ENCODE data around the gene ADAMTS13.
"Not testable (repeated sequence)": the region's sequence is repeated elsewhere in the genome, so short reads cannot be mapped to it uniquely, and the experiment has no call there.

ADAMTS13 gene

DNA sequence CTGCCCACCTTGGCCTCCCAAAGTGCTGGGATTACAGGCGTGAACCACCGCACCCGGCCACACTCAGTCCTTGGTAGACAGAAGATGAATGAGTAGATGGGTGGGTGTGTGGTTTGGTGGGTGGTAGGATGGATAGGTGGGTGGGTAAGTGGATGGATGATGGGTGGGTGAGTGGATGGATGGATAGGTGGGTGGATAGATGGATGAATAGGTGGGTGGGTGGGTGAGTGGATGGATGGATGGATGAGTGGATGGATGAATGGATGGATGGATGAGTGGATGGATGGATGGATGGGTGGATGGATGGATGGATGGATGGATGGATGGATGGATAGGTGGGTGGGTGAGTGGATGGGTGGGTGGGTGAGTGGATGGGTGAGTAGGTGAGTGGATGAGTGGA is 29.9 kb upstream of the ADAMTS13 start:
- not testable (repeated sequence) for DNase-seq (ENCODE audit: low read depth)

DNA sequence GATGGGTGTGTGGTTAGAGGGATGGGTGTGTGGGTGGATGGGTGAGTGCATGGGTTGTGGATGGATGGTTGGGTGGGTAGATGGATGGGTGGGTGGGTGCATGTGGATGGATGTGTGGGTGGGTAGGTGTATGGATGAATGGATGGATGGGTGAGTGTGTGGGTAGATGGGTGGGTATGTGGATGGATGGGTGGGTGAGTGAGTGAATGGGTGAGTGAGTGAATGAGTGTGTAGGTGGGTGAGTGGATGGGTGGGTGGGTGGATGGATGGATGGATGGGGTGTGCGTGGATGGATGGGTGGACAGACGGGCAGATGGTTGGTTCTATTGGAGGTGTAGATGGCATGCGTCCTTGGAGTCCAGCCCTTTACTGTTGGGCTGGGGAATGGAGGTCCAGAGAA is 28.8 kb upstream of the ADAMTS13 start:
- DNase-seq (ENCODE audit: low read depth) = no peak

DNA sequence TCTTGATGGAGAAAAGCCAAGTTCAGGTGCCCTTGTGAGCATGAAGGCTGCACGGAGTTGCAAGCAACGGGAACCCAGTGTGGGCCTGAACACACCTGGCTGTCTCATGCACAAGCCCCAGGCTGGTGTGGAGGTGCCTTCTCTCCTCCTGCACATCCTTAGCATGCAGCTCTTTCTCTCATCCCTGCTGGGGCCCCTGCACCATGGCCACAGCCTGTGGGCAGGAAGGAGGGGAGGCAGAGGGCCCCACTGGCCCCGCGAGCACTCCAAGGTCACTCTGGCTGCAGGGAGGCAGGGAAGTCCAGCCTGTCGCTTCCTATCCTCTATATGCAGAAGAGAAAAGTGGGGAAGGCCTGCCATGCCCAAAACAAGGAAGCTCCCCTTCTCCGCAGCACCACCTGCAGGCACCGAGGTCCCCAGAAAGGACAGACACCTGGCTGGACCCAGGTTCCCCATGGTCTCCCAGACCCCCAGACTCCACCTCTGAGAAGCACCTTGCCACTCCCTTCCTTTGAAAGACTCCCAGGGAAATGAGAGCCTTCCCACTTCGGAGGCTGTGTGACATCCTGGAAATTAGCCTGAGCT is 27.4 kb upstream of the ADAMTS13 start:
- DNase-seq (ENCODE audit: low read depth) = no peak

DNA sequence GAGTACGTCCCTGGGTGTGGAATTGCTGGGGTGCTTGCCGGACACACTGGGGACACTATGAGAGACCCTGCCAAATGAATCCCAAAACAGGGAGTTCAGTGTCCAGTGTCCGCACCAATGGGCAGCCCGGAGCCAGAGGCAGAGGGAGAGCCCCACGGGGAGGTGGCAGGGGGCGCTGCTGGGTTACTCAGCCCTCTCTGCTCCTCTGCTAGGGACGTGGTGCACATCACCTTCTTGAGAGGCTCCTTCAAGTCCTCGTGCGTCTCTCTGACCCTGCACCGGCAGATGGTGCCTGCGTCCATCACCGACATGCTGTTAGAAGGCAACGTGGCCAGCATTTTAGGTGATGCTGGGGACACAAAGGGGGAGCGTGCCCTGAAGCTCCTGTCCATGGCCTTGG is 25.2 kb upstream of the ADAMTS13 start:
- no peak for DNase-seq (ENCODE audit: low read depth)

DNA sequence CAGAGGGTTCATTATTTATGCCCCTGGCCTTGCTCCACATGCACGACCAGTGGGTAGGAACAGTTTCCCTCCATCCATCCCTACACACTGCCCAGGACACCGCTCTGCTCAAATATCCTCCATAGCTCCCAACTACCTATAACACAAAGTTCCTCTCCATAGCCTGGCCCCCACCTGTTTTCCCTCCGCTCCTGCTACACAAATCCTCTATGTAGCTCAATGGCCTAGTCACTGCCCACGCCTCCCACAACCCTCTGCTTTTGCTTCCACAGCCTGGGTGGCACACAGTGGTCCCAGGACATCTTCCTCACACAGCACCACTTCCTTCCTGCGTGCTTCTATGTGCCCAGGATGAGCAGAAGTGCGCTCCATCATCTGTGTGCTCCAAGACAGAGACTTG is 24.8 kb upstream of the ADAMTS13 start:
- DNase-seq (ENCODE audit: low read depth) = no peak

DNA sequence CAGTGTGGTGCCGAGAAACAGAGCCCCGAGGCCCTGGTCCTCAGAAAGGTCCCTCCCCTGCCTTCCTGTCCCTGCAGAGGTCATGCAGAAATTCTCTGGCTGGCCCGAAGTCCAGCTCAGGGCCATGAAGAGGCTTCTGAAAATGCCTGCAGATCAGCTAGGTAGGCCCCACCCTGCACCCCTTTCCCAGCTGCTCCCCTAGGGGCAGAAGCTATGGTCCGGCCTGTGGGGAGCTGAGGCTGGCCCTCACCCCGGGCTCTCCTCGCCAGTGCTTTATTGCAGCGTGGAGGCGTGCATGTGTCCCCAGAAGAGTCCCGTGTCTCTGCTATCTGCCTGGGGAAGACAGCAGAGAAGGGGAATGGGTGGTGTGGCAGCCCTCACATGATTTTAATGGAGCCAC is 24.3 kb upstream of the ADAMTS13 start:
- no peak for DNase-seq (ENCODE audit: low read depth)

DNA sequence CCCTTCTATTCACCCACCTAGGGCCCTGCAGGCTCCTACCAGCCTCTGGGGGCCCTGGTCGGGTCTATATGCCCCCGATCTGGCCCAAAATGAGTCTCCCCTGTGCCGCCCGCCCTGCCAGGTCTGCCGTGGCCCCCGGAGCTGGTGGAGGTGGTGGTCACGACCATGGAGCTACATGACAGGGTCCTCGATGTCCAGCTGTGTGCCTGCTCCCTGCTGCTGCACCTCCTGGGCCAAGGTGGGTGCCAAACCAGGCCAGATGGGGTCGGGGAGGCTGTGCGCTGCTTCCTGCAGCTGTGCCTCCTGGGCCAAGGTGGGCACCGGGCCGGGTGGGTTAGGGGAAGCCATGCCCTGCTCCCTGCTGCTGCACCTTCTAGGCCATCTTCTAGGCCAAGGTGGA is 21.9 kb upstream of the ADAMTS13 start:
- DNase-seq (ENCODE audit: low read depth) = no peak

DNA sequence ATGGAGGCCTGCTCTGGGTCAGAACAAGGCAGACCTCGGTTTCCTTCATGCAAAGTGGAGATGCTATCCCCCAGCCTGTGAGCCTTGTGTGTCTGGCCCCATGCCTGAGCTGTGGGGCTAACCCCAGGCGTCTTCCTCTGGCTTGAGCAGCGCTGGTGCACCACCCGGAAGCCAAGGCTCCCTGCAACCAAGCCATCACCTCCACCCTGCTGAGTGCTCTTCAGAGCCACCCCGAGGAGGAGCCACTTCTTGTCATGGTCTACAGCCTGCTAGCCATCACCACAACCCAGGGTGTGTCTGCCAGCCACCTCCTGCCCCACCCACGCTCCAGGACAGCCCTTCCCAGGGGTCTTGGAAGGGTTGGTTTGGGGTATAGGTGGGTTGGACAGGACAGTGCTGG is 20.6 kb upstream of the ADAMTS13 start:
- DNase-seq (ENCODE audit: low read depth) = no peak

DNA sequence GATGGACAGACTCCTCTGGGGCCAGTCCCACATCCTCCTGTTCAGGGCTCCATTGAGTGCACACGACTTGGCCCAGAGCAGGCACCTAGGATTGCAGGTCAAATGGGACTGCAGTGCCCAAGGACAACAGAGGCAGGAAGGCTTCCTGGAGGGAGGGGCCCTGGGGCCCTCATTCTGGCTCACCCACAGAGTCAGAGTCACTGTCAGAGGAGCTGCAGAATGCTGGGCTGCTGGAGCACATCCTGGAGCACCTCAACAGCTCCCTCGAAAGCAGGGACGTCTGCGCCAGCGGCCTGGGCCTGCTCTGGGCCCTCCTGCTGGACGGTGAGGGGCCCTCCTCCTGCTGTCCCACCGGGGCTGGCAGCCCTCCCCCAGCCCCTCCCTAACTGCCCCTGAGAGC is 19.5 kb upstream of the ADAMTS13 start:
- DNase-seq (ENCODE audit: low read depth) = no peak

DNA sequence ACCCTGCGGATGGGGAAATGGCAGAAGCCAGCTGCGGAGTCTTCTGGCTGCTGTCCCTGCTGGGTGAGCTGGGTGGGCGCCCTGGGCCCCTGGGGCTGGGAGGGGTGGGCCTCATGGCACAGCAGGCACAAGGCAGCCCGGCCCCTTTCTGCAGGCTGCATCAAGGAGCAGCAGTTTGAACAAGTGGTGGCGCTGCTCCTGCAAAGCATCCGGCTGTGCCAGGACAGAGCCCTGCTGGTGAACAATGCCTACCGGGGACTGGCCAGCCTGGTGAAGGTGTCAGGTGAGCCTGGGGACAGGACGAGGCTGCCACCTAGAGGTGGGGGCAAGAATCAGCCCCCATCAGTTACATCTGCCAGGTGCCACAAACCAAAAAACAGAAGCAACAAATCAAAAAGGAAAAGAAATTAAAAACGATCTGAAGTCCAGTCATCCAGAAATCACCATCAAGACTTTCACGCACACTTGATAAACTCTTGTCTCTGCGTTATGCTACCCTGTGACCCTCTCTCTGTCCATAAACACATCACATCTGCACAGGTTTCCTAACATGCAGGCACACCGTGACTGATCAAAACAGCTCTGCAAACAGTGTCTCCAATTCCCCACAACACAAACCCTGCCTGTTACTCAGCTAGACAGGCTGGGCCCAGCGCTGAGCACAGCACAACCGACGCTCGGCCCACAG is 18.3 kb upstream of the ADAMTS13 start:
- no peak for DNase-seq (ENCODE audit: low read depth)

DNA sequence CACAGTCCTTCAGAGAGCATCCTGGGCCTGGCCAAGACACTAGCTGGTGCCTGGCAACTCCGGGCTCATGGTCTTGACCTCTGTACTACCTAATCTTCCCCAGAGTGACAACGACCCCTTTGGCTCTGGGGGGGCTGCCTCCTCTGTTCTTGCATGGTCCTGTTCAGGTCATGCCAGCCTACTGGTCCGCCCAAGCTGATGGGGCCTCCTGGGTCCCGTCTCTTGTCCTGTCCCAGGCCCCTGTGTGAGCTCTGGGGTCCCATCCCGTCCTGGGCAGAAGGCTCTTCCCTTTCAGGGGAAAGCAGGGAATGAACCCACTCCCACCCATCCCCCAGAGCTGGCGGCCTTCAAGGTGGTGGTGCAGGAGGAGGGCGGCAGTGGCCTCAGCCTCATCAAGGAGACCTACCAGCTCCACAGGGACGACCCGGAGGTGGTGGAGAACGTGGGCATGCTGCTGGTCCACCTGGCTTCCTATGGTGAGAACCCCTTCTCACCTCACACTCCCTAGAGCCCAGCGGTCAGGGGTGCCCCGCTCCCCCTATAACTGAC is 17.6 kb upstream of the ADAMTS13 start:
- no peak for DNase-seq (ENCODE audit: low read depth)

DNA sequence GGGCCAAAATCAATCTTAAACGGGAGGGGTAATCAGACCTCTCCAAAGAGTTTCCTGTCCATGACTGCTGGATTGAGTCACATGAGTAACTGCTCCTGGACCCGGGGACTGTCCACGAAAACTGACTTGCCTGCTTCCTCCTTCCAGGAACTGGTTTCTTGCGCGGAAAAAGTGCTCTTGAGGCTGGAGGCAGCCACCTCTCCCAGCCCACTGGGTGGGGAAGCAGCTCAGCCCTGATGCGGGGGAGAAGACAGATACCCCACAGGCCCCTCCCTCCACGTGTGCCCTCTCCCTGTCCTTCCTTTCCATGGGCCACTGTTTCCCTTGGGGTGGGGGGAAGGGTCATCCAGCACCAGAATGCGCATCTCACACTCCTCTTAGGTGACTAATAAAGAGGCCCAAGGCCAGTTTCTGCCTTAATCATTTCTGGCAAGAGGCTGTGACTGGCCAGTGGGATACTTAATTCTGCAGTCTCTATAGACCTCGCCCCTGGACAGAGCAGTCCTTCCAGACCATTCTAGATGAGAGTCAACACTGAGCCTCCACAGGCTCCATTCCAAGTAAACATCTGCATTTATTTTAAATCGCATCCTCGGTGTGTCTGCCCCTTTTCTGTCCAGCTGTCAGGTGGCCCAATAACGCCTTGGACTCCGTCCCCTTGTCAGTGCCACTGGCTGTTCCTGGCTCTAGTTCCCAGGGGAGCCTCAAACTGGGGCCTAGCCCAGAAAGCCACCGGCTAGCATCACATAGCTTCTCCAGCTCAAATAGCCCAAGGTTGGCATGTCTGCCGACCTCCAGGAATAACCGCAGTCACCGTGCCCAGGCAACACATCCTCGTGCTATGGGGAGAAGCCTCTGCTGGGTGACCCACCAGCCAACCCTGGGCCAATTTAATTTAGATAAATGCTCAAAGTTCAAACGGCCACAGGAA is 16.4 kb upstream of the ADAMTS13 start:
- no peak for DNase-seq (ENCODE audit: low read depth)

DNA sequence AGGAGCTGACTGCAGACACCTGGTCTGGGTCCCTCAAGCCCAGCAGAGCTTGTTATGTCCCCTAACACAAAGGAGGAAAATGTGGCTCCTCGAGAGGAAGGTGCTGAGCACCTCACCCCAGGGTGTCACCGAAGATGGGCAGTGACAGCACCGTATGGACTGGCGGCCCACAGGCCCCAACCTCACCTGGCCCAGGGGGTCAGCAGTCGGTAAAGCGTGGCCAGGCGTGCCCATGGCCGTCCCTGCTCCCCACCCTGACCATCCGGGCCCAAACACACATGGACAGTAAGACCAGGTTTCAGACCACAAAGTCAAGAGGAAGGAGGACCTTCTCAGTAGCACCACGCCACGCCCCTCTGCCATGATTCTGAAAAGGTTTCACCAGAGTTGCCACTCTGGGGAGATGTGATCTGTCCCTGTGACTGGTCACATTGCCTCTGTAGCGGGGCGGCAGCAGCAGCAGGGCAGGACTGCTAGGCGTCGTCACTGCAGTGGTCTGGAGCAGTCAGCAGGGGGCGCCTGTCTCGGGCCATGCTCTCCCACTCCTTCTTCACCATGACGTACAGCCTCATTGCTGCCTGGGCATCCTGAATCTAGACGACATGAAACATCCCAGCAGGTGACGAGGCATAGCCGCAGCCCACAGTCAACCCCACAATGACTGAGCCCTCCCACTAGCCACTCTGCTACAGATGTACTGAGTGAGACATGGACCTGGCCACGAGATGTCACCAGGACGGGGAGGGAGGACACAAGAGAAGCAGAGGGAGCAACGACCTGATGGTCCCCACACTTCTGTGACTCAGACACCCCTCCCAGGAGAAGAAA is 15.5 kb upstream of the ADAMTS13 start:
- no peak for DNase-seq (ENCODE audit: low read depth)

DNA sequence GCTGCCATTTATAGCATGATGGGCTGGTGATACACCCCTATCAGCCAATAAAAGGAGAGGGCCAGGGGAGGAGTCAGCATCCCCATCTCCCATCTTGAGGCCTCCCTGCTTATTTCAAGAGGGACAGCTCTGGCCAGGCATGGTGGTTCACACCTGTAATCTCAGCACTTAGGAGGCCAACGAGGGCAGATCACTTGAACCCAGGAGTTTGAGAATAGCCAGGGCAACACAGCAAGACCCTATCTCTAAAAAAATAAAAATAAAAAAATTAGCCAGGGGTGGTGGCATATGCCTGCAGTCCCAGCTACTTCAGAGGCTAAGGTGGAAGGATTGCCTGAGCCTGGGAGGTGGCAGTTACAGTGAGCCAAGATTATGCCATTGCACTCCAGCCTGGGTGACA is 14.1 kb upstream of the ADAMTS13 start:
- no peak for DNase-seq (ENCODE audit: low read depth)

DNA sequence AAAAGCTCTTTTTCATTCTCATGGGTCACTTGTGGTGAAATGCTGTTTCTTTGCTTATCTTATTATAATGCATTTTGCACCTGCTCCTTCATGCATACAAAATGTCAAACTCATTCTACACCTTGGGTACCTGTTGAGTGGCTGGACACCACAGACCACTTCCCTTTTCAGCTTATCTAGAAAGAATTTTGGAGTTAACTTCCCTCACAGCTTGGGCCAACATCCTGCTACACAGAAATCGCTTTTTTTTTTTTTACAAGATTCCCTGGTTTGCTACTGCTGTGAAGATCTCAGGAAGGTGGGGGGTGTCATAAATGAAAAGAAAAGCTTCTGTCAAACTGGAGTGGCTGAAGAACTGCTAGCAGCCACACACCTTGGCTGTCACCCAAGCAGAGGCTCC is 7.0 kb upstream of the ADAMTS13 start:
- DNase-seq (ENCODE audit: low read depth) = no peak

DNA sequence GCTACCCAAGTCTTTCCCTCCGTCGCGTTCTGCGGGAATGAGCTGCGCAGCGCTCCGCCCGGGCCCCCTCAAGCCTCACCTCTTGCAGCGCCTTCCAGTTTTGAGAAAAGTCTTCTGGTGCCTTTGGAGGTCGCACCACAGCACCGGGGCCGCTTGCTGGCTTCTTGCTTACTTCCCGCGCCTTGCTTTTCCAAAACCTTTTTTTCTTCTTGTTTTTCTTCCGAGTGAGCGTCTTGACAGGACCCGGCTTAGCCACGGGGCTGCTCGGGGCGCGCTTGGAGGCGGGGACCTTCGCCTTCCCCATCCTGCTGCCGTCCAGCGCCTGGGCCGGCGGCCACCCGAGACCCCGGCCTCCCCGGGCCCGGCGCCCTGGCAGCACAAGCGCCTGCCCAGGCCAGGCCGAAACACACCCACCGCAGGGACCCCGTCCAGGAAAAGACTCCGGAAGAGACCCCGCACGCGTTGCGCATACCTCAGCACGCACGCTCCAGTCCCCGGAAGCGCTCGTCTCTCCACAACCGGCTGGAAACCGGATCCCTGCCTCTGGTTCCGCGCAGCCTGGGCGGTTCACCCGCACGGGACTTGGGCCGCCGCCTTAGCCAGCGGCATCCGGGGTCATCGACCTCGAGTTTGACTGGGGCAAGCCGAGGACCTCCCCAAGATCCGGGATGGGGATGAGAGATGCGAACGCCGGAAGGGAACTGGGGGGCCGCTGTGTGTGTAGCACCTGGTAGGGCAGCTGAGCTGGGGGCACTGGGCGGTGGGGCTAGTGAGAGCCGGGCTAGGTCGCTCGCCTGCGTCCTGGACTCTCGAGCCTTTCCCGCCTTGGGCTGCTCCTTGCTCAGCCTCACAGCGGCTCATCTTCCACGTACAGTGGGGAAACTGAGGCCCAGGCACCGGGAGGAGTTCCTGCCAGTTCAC is 4.4 kb upstream of the ADAMTS13 start, which contains the start of gene REXO4:
REXO4 (minus strand) TSS at position 470 of the 921 bp plus-strand sequence; CDS start at position 304, 166 bp downstream.
- peak; percentile 61 for DNase-seq (ENCODE audit: low read depth)

DNA sequence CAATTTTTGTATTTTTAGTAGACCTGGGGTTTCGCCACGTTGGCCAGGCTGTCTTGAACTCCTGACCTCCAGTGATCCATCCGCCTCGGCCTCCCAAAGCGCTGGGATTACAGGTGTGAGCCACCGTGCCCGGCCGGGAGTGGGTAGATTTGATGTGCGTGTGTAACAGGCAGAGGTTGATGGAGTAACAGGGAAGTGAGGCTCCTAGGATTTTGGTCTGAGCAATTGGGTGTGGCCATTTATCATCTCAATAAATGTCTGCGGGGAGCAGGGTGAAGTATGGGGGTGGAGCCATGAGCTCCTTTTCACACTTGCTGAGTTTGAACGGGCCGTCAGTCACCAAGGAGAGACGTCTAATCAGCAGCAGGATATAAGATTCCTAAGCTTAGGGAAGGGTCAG is 3.2 kb upstream of the ADAMTS13 start:
- no peak for DNase-seq (ENCODE audit: low read depth)

DNA sequence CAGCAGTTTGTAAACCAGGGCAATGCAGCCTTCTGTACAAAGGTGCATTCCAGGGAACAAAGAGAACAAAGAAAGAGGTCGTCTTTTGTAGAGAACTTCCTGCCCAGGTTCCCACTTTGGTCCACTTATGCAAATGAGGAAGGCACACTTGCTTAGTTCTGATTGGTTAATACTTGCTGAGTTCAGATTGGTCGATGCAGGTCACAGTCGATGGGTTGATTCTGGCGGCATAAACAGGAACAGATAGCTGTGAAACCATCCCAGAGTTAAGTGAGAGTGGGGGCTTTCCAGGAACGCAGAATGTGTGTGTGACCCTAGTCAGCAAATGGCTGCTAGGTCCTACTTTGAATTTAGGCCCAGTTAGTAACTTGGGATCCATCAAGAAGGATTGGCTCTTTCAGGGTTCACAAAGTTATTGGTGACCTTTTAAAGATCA is 1.8 kb upstream of the ADAMTS13 start:
- no peak for DNase-seq (ENCODE audit: low read depth)

DNA sequence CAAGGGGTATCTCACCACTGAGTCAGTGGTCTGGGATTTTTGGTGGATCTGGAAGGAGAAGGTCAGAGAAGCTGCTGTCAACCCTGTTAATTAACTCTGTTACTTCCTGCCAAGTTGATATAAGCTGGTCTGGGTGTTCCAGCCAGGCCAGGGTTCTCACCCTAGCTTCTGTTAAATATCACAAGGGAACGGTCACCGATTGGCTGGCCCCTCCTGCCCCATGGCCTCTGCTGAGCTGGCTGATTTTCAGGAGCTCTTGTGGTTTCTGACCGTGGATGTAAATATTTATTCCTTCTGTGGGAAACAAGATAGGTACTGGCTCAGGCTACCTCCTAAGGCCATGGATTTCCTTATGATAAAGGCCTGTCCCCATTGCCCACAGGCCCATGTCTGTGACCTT is 1.0 kb downstream of the ADAMTS13 start:
- no peak for DNase-seq (ENCODE audit: low read depth)

DNA sequence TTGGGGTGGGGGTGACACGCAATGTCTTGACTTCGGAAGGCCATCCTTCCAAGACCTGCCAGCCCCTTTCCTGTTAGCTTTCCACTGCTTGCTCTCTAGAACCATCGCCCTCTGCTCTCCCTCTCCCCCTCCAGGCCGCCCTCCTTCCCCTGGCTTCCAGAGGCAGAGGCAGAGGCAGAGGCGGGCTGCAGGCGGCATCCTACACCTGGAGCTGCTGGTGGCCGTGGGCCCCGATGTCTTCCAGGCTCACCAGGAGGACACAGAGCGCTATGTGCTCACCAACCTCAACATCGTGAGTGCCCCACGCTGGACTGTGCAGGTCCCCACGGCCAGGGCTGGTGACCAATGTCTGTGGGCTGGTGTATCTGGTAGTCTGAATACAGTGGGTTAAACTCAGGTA is 2.0 kb downstream of the ADAMTS13 start:
- DNase-seq (ENCODE audit: low read depth) = no peak

All from CMK (cell line).